ENCODE results near the gene BMP6.

- TF ChIP-seq, protein P1, sequence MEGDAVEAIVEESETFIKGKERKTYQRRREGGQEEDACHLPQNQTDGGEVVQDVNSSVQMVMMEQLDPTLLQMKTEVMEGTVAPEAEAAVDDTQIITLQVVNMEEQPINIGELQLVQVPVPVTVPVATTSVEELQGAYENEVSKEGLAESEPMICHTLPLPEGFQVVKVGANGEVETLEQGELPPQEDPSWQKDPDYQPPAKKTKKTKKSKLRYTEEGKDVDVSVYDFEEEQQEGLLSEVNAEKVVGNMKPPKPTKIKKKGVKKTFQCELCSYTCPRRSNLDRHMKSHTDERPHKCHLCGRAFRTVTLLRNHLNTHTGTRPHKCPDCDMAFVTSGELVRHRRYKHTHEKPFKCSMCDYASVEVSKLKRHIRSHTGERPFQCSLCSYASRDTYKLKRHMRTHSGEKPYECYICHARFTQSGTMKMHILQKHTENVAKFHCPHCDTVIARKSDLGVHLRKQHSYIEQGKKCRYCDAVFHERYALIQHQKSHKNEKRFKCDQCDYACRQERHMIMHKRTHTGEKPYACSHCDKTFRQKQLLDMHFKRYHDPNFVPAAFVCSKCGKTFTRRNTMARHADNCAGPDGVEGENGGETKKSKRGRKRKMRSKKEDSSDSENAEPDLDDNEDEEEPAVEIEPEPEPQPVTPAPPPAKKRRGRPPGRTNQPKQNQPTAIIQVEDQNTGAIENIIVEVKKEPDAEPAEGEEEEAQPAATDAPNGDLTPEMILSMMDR (IDR thresholded peaks at IDR 0.05; ENCODE audit: extremely low read depth in 1 of 2, insufficient read depth in 1 of 2, low read depth in 1 of 2, low read length in 2 of 2): no peak
- TF ChIP-seq POLR2AphosphoS5 (IDR thresholded peaks at IDR 0.05; ENCODE audit: insufficient read depth, low read depth, low read length): no peak
These were observed 68.6 kb downstream of the BMP6 start for GRCh38 chr6:7794509-7794908.

Measured in endothelial cell of umbilical vein (primary cell).